ENCODE measurements around the gene VEGFA.

- no peak for TF ChIP-seq POLR2AphosphoS5 (IDR thresholded peaks at IDR 0.05; ENCODE audit: borderline replicate concordance, low read depth, low read length)
- TF ChIP-seq EZH2 (IDR thresholded peaks at IDR 0.05), result no peak
Measured at GRCh38 chr6:43819958-43820357, 49.9 kb downstream of the VEGFA start.

Data from SK-N-MC (cell line).